B cell (primary cell): ENCODE results near the gene TRPM8.

Source experiments
- EZH2 ChIP-seq: IDR thresholded peaks from 2 replicates; pipeline ENCODE4 v1.6.1; 2012; ENCODE audit warnings: borderline replicate concordance, low read depth, mild to moderate bottlenecking, moderate library complexity, low read length; ENCODE audit not compliant: insufficient read depth, poor library complexity, severe bottlenecking
- TF ChIP-seq, protein P1 (sequence below): fragments of 200-600 bp; IDR thresholded peaks from one replicate; pipeline ENCODE4 v1.8.0; 2022; ENCODE audit warnings: antibody characterized with exemption, mild to moderate bottlenecking

DNA sequence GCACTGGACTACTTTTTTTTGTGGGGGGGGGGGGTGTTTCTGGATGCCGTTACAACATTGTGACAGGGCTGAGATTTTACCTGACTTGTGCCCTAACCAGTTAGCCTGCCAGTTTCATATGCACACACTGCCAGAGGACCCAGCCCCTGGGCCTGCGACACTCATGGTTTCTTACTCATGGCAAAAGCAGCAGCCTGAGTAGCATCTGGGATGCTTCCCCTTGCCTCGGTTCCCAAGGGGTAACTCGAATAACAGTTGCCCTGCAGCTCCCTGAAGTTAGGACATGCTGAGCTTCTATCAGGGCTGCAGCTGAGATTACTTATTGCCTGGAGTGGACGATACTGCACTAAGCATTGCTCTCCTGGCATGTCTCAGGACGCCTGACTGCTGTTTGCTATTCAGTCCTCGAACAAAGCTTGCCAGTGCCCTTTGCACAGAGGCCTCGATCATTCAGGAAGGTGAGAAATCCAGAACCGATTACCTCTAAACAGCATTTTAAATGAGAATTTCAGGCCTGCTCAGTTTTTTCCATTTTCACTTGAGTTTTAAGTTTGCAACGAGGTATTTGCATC is 47.9 kb downstream of the TRPM8 start:
- TF ChIP-seq, protein P1, sequence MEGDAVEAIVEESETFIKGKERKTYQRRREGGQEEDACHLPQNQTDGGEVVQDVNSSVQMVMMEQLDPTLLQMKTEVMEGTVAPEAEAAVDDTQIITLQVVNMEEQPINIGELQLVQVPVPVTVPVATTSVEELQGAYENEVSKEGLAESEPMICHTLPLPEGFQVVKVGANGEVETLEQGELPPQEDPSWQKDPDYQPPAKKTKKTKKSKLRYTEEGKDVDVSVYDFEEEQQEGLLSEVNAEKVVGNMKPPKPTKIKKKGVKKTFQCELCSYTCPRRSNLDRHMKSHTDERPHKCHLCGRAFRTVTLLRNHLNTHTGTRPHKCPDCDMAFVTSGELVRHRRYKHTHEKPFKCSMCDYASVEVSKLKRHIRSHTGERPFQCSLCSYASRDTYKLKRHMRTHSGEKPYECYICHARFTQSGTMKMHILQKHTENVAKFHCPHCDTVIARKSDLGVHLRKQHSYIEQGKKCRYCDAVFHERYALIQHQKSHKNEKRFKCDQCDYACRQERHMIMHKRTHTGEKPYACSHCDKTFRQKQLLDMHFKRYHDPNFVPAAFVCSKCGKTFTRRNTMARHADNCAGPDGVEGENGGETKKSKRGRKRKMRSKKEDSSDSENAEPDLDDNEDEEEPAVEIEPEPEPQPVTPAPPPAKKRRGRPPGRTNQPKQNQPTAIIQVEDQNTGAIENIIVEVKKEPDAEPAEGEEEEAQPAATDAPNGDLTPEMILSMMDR = no peak
- TF ChIP-seq EZH2 = no peak
